Astrocyte of the spinal cord (primary cell): ENCODE measurements around the gene GPR146.

Source experiments
- DNase-seq: peaks from one replicate; pipeline ENCODE4 v3.0.0; 2011; ENCODE audit warnings: low read depth, low spot score
- H3K4me3 ChIP-seq: 2 replicates; pipeline ENCODE4 v1.5.1; 2011; ENCODE audit warnings: low read depth, mild to moderate bottlenecking, low read length, moderate library complexity
- CTCF ChIP-seq: IDR thresholded peaks from 2 replicates; pipeline ENCODE4 v1.5.1; 2012; ENCODE audit warnings: low read depth, mild to moderate bottlenecking, low read length, inconsistent platforms
- in situ Hi-C: cut with HindIII; loops from 2 replicates; pipeline ENCODE4 v1.10.0; 2017; ENCODE audit warnings: low sequenced_read_pairs

GPR146 gene

GRCh38 chr7:1080921-1081255 lies 36.5 kb downstream of the GPR146 start:
- TF ChIP-seq CTCF: no peak
- no peak overlapping the region for H3K4me3 ChIP-seq
- DNase-seq: no peak
- in situ Hi-C loops: no loop called here

- no peak for DNase-seq
- no peak for TF ChIP-seq CTCF
- H3K4me3 ChIP-seq: no peak overlapping the region
- in situ Hi-C loops: no loop called here
Measured at GRCh38 chr7:1081336-1081735, 37.0 kb downstream of the GPR146 start.

- H3K4me3 ChIP-seq: no peak overlapping the region
- no peak for TF ChIP-seq CTCF
- DNase-seq: peak; percentile 47
- in situ Hi-C loops: no loop called here
Measured at GRCh38 chr7:1081931-1082401, 37.6 kb downstream of the GPR146 start.

GRCh38 chr7:1083729-1084657 lies 39.6 kb downstream of the GPR146 start:
- DNase-seq: no peak
- in situ Hi-C loops: no loop called here
- TF ChIP-seq CTCF: no peak
- H3K4me3 ChIP-seq: no peak overlapping the region

GRCh38 chr7:1085266-1085665 lies 40.9 kb downstream of the GPR146 start:
- no peak overlapping the region for H3K4me3 ChIP-seq
- in situ Hi-C loops: no loop called here
- no peak for DNase-seq
- no peak for TF ChIP-seq CTCF

GRCh38 chr7:1085910-1086421 lies 41.6 kb downstream of the GPR146 start:
- no peak for TF ChIP-seq CTCF
- no peak for DNase-seq
- in situ Hi-C loops: no loop called here
- H3K4me3 ChIP-seq: no peak overlapping the region
